GM12878 (cell line): ENCODE results near the gene EHMT2. TPM values are rescaled to one million over a fixed set of nuclear protein-coding genes. Genes with fewer than 3 reads are reported as not detected.

Source experiments
- ATAC-seq: fragments of 200-7000 bp; cut with Tn5 transposase; 3 replicates; pipeline ENCODE4 v1.9.1; 2020; ENCODE audit warnings: mild to moderate bottlenecking, moderate library complexity
- BruUV-seq: library from RNA; stranded (reverse); fragments of 400-500 nt; replicated peaks from 2 replicates; lab custom pipeline; 2021; lab: Mats Ljungman, UMichigan
- CTCF ChIA-PET: fragments of 300-600 bp; sonication (Branson Sonifier 250); formaldehyde crosslinking; extraction: SDS; loops from one replicate; lab custom pipeline; 2021; ENCODE audit warnings: inconsistent platforms; lab: Yijun Ruan, JAX
- POLR2A ChIA-PET: fragments of 350-600 bp; formaldehyde crosslinking; extraction: SDS; loops from one replicate; lab custom pipeline; 2021; ENCODE audit warnings: inconsistent platforms; lab: Charles Lee
- RAD21 ChIA-PET: fragments of 300-600 bp; sonication (Branson Sonifier 250); formaldehyde crosslinking; loops from one replicate; lab custom pipeline; 2023; ENCODE audit warnings: antibody characterized with exemption; ENCODE audit not compliant: unreplicated experiment; lab: Charles Lee
- SMC1A ChIA-PET: fragments of 300-600 bp; sonication (Branson Sonifier 250); formaldehyde crosslinking; loops from one replicate; lab custom pipeline; 2023; ENCODE audit not compliant: unreplicated experiment, uncharacterized antibody; lab: Charles Lee
- DNase-seq: peaks from one replicate; pipeline ENCODE4 v3.0.0-alpha.2; 2011; ENCODE audit warnings: low read depth, low spot score
- FAIRE-seq: peaks from 3 replicates; lab custom pipeline; 2011; peaks lifted over from hg19 to GRCh38; lab: Jason Lieb, UNC
- H2AFZ ChIP-seq: 2 replicates; pipeline ENCODE4 v1.6.0; 2011; ENCODE audit warnings: low read depth, low read length, control low read depth; ENCODE audit not compliant: control insufficient read depth
- H3K27ac ChIP-seq: 2 replicates; pipeline ENCODE4 v1.5.1; 2011; ENCODE audit warnings: control low read depth; ENCODE audit not compliant: control insufficient read depth, insufficient read depth
- H3K27me3 ChIP-seq, 2 experiments: replicated peaks in 1 of 2; 2 replicates each; pipeline versions ENCODE4 v1.6.0 to v1.6.1; 2011; ENCODE audit warnings: low read length in 1 of 2; ENCODE audit not compliant: control insufficient read depth in 2 of 2, insufficient read depth in 2 of 2
- H3K36me3 ChIP-seq, 2 experiments: 2 replicates each; pipeline ENCODE4 v1.5.1; 2011; ENCODE audit warnings: low read length in 1 of 2; ENCODE audit not compliant: control insufficient read depth in 2 of 2, insufficient read depth in 2 of 2
- H3K4me1 ChIP-seq: 2 replicates; pipeline ENCODE4 v1.6.1; 2011; ENCODE audit warnings: mild to moderate bottlenecking, low read length, moderate library complexity, mixed read lengths; ENCODE audit not compliant: control insufficient read depth, insufficient read depth
- H3K4me2 ChIP-seq: 2 replicates; pipeline ENCODE4 v1.6.0; 2011; ENCODE audit warnings: control low read depth; ENCODE audit not compliant: control insufficient read depth, insufficient read depth
- H3K4me3 ChIP-seq: fragments of 200-600 bp; sonication (generic); 2 replicates; pipeline ENCODE4 v1.5.1; 2016
- H3K79me2 ChIP-seq: 2 replicates; pipeline ENCODE4 v1.6.0; 2011; ENCODE audit warnings: low read length; ENCODE audit not compliant: control insufficient read depth, insufficient read depth
- H3K9ac ChIP-seq: 2 replicates; pipeline ENCODE4 v1.8.0; 2011; ENCODE audit warnings: low read length, control low read depth, mixed read lengths; ENCODE audit not compliant: control insufficient read depth, insufficient read depth
- H3K9me3 ChIP-seq: replicated peaks from 3 replicates; pipeline ENCODE4 v1.5.1; 2011; ENCODE audit warnings: mild to moderate bottlenecking, low read length; ENCODE audit not compliant: control insufficient read depth, insufficient read depth
- H4K20me1 ChIP-seq: 2 replicates; pipeline ENCODE4 v1.6.0; 2011; ENCODE audit not compliant: control insufficient read depth, insufficient read depth
- CBX5 ChIP-seq: sonication (generic); IDR thresholded peaks from 2 replicates; pipeline ENCODE4 v1.6.1; 2016; ENCODE audit warnings: low read depth, moderate library complexity, mild to moderate bottlenecking, inconsistent platforms
- CEBPZ ChIP-seq: fragments of 150-350 bp; IDR thresholded peaks from 2 replicates; pipeline ENCODE4 v1.6.1; 2016; ENCODE audit warnings: low read depth, low read length
- EZH2 ChIP-seq: IDR thresholded peaks from 2 replicates; pipeline ENCODE4 v1.6.1; 2012; ENCODE audit warnings: low read depth, mild to moderate bottlenecking, control low read depth, inconsistent platforms, low read length, borderline replicate concordance; ENCODE audit not compliant: control insufficient read depth
- NKRF ChIP-seq: fragments of 450-650 bp; conservative IDR thresholded peaks from 2 replicates; pipeline ENCODE4 v1.6.1; 2017; ENCODE audit warnings: mild to moderate bottlenecking, moderate library complexity
- NR2F1 ChIP-seq: fragments of 450-650 bp; conservative IDR thresholded peaks from 2 replicates; pipeline ENCODE4 v1.6.1; 2017; ENCODE audit warnings: mild to moderate bottlenecking
- RB1 ChIP-seq: fragments of 450-650 bp; formaldehyde crosslinking; IDR thresholded peaks from 2 replicates; pipeline ENCODE4 v1.6.1; 2017; ENCODE audit warnings: mild to moderate bottlenecking, borderline replicate concordance
- REST ChIP-seq: IDR thresholded peaks from 2 replicates; pipeline ENCODE4 v1.6.1; 2012; ENCODE audit warnings: mild to moderate bottlenecking, low read depth, low read length
- SIN3A ChIP-seq: IDR thresholded peaks from 2 replicates; pipeline ENCODE4 v1.6.1; 2012; ENCODE audit warnings: low read depth, low read length, improper control_type of control experiment
- ZNF24 ChIP-seq: fragments of 450-650 bp; IDR thresholded peaks from 2 replicates; pipeline ENCODE4 v1.6.1; 2017; ENCODE audit warnings: antibody characterized with exemption, mild to moderate bottlenecking
- ZNF592 ChIP-seq: fragments of 450-650 bp; IDR thresholded peaks from 2 replicates; pipeline ENCODE4 v1.6.1; 2017; ENCODE audit warnings: mild to moderate bottlenecking, moderate library complexity
- WGBS: methylation state at CpG from one replicate; pipeline ENCODE4 v1.1.6; 2016; ENCODE audit warnings: low lambda C conversion rate; ENCODE audit not compliant: insufficient replicate concordance, insufficient coverage; ENCODE audit errors: missing lambda C conversion rate; 5-methylcytosine and 5-hydroxymethylcytosine counted together
- in situ Hi-C: fragments of 300-500 bp; cut with MboI; formaldehyde crosslinking; loops from 9 replicates; pipeline ENCODE4 v1.14.3; 2018; ENCODE audit warnings: mixed read lengths
- intact Hi-C: fragments of 100-400 bp; cut with micrococcal nuclease; formaldehyde crosslinking; loops from one replicate; pipeline ENCODE4 v1.14.2; 2022; ENCODE audit not compliant: unreplicated experiment
- polyA plus RNA-seq, 11 experiments: library from polyadenylated mRNA; depleted of rRNA in 4 of 11; unstranded in 6 of 11; stranded (reverse) in 5 of 11; fragments of >200 nt; fragmentation: Nextera tagmentation in 4 of 11; fragmentation: Illumina TruSeq in 1 of 11; extraction: Ambion mirVana in 4 of 11; extraction: Trizol in 1 of 11; gene quantifications; 1 replicate in 1 of 11; 2 replicates in 10 of 11; pipeline versions ENCODE4 v1.2.1 to v1.2.3, GENCODE V29; 2011 to 2016; ENCODE audit warnings: inconsistent platforms in 2 of 11, missing spikeins in 2 of 11, low read depth in 1 of 11
- total RNA-seq, 4 experiments: library from RNA; depleted of rRNA in 3 of 4; stranded (reverse); fragments of >200 nt in 3 of 4; fragmentation: Illumina TruSeq in 1 of 4; extraction: Trizol in 1 of 4; gene quantifications; 2 replicates each; pipeline versions ENCODE4 v1.2.1 to v1.2.3, GENCODE V29; 2013 to 2021

The EHMT2 gene
- total and polyA plus RNA-seq, 10 of the 15 experiments (the other 5 are each of a cell fraction or from before 2014, with no cell fraction given), result 1.7 to 53.2 (median 36.3) TPM

- in situ Hi-C loops, result no loop called here
- no peak for TF ChIP-seq ZNF24
- no peak for TF ChIP-seq REST
- TF ChIP-seq CBX5, result no peak
- TF ChIP-seq RB1, result no peak
- no peak for TF ChIP-seq SIN3A
- TF ChIP-seq NKRF, result no peak
- TF ChIP-seq ZNF592, result no peak
- TF ChIP-seq EZH2, result no peak
- no peak for TF ChIP-seq NR2F1
- TF ChIP-seq CEBPZ, result no peak
Measured at GRCh38 chr6:31947070-31947675, 49.7 kb upstream of the EHMT2 start.

More at GRCh38 chr6:31947070-31947675, 49.7 kb upstream of the EHMT2 start:
- Histone ChIP-seq H3K27me3 (peaks cover 0 to 3% of the 10 kb centered on the region in 2 experiments; a peak in 3 of 4 replicates), H3K4me3 (no peak overlapping the region), H2AFZ (no peak overlapping the region), H3K9me3 (no peaks in the 10 kb centered on the region), H3K9ac (no peak overlapping the region), H4K20me1 (no peaks in the 10 kb centered on the region), H3K79me2 (no peaks in the 10 kb centered on the region), H3K4me1 (peaks cover 3% of the 10 kb centered on the region; the same call in 1 of the 2 replicates), H3K36me3 (peaks cover 0 to 4% of the 10 kb centered on the region in 2 experiments; a peak in 2 of 4 replicates), H3K4me2 (no peak overlapping the region), H3K27ac (no peak overlapping the region)
- WGBS, result 77% methylated on average over 24 of the region's 24 CpGs
- BruUV-seq, result no TSS peak
- ATAC-seq (no peak), FAIRE-seq (no peak), DNase-seq (no peak)
- ChIA-PET RAD21 (no interaction called here), POLR2A (no interaction called here), SMC1A (no interaction called here), CTCF (no interaction called here)
- intact Hi-C loops, result no loop called here
